Epithelial cell of proximal tubule (primary cell): ENCODE results near the gene MAST2. TPM values are rescaled to one million over a fixed set of nuclear protein-coding genes. Genes with fewer than 3 reads are reported as not detected.

Source experiments
- total RNA-seq: library from RNA; depleted of rRNA; stranded (reverse); fragments of >200 nt; gene quantifications from 2 replicates; pipeline ENCODE4 v1.2.3, GENCODE V29; 2015

MAST2 gene
- total RNA-seq, 1 donor from 2014 or later: 30.3 TPM

Other genes with a start within 250 kb of the MAST2 start
- 109 and 163 TPM in 2 replicates for gene NASP, start 219.6 kb upstream of the MAST2 start, total RNA-seq
- gene CCDC17, start 179.6 kb upstream of the MAST2 start, total RNA-seq: 0.22 TPM in 1 of 2 replicates, not detected in the other
- 57.1 and 87.8 TPM in 2 replicates for gene GPBP1L1, start 117.1 kb upstream of the MAST2 start, total RNA-seq
- gene TMEM69, start 115.4 kb upstream of the MAST2 start, total RNA-seq: 43.8 and 54.5 TPM in 2 replicates
- gene IPP, start 53.0 kb upstream of the MAST2 start, total RNA-seq: 4.7 and 7.5 TPM in 2 replicates